GM10266 (cell line): ENCODE measurements around the gene AP2A2.

Experiments
- DNase-seq: peaks from one replicate; pipeline ENCODE4 v3.0.0; 2012; ENCODE audit errors: extremely low spot score
- CTCF ChIP-seq: IDR thresholded peaks from 2 replicates; pipeline ENCODE4 v1.5.1; 2012; ENCODE audit warnings: mild to moderate bottlenecking, low read depth; ENCODE audit not compliant: control insufficient read depth, insufficient read depth; ENCODE audit errors: missing control alignments

Gene AP2A2

GRCh38 chr11:886568-886967 is 39.1 kb upstream of the AP2A2 start:
- no peak for TF ChIP-seq CTCF
- DNase-seq: no peak

GRCh38 chr11:887589-887988 is 38.1 kb upstream of the AP2A2 start:
- TF ChIP-seq CTCF: no peak

GRCh38 chr11:888310-889212 is 37.1 kb upstream of the AP2A2 start:
- no peak for DNase-seq
- no peak for TF ChIP-seq CTCF

More at GRCh38 chr11:887589-887988, 38.1 kb upstream of the AP2A2 start:
- DNase-seq: no peak

GRCh38 chr11:889257-889656 is 36.4 kb upstream of the AP2A2 start:
- no peak for TF ChIP-seq CTCF
- DNase-seq: no peak

GRCh38 chr11:889687-890475 is 35.8 kb upstream of the AP2A2 start:
- no peak for TF ChIP-seq CTCF
- no peak for DNase-seq

GRCh38 chr11:890794-891540 is 34.7 kb upstream of the AP2A2 start:
- no peak for TF ChIP-seq CTCF
- DNase-seq: no peak
